Measurements from ENCODE around the gene SRMS.

The SRMS gene

DNA sequence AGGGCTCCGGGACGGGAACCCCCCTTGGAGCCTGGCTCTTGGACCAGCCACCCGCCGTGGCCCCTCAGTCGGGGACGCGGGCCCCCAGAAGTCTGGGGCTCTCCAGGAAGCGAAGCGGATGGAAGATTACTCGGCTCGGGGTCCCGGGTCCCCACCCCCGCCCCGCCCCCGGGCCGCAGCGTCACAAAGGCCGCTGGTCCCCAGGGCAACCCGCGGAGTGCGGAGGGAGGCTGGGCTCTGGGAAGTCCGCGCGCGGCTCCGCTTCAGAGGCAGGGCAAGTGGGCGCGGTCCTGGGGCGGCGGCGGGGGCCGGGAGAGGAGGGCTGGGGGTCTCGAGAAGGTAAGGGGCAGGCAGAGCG, 6.4 kb upstream of the SRMS start, which contains the start of gene FNDC11:
FNDC11 (plus strand) TSS at position 227 of the 358 bp plus-strand sequence. CDS start 1,505 bp downstream, outside the sequence.
- no peak for DNase-seq (ENCODE audit: low spot score)

DNA sequence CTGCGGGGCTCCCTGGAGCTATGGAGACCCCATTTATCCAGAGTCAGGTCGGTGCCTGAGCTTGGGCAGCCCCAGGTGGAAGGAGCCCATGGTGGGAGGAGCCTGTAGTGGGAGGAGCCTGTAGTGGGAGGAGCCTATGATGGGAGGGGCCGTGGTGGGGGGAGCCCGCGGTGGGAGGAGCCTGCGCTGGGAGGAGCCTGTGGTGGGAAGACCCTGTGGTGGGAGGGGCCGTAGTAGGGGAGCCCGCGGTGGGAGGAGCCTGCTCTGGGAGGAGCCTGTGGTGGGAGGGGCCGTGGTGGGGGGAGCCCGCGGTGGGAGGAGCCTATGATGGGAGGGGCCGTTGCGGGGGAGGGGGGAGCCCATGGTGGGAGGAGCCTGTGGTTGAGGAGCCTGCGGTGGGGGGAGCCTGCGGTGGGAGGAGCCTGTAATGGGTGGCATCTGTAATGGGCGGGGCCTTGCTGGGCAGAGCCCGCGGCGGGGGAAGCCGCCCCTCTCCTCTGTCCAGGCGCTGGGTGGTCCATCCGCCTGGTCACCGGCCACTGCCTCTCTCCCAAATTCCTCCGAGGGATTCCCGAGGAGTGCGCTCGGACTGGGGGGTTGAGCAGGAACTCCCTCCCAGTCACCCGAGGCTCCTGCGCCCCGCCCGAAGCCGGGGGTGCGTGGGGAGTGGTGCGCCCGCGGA, 5.8 kb upstream of the SRMS start:
- peak; percentile 70 for DNase-seq (ENCODE audit: low spot score)

DNA sequence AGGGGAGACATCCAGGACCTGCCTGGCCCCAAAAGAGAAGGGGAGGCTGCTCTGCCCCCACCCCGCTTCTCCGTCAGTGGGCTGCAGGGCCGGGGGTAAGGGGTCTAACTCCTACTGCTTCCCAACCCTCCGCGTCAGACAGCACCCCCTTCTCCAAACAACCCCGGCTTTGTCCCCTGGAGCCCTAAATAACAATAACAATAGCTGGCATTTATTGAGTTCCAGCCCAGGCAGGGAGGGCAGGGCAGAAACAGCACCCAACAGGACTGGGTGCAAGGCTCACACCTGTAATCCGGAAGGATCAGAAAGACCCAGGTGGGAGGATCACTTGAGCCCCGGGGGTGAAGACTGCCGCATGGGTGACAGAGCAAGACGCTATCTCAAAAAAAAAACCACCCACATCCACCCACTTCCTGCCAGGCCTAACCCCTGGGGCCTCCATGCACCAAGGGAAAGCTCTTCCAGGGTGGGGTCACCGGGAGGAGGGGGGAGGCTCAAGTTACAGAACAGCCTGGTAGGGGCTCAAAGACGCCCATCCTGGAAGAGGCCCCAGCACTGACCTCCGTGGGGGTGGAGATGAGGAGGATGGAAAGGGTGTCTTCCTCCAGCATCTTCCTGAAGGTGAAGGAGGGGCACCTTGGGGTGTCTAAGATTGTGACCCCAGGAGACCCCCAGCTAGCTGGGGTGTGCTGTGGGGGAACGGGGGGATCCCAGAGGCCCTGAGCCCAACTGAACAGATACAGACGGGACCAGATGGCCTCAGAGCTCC, 5.1 kb upstream of the SRMS start:
- DNase-seq (ENCODE audit: low spot score), result no peak

DNA sequence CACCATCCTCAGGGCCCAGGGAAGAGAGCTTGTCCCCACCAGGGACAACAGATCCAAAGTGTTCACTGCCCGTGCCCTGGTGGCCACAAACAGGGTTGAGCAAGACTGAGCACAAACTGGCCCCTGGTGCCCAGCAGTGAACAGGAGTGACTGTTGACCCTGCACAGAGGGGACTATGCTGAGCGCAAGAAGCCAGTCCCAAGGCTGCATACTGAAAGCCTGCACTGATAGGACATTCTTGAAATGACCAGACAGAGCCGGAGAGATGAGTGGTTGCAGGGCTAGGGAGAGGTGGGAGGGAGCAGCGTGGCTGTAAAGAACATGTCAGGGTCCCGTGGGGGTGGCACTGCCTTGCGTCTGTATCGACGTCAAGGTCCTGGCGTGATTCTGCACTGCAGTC, 3.5 kb upstream of the SRMS start:
- DNase-seq (ENCODE audit: low spot score), result no peak

DNA sequence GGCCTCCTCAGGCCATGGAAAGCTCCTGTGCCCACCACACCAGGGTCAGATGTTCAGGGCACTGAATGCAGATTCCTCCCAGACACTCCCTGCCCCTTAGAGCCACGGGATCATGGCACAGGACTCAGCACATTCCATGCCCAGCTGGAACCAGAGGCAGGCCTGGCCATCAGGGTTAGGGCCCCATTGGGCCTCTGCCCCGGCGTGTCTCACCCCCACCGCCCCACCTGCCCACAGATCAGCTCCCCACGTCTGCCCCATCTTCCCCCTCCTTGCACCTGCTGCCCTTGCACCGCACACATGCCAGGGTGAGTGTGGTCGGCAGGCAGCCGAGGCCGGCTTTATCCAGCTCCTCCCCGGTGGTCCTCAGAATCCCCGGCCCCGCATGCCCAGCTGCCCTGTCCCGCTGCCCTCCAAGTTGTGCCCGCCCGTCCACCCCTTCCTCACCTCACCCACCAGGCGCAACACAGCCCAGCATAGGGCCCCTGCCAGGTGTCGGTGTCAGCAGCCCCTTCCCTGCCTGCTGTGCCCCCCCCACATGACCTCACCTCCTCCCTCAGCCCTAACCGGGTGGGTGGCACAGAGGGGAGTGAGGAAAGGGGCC, 2.2 kb upstream of the SRMS start:
- no peak for DNase-seq (ENCODE audit: low spot score)

DNA sequence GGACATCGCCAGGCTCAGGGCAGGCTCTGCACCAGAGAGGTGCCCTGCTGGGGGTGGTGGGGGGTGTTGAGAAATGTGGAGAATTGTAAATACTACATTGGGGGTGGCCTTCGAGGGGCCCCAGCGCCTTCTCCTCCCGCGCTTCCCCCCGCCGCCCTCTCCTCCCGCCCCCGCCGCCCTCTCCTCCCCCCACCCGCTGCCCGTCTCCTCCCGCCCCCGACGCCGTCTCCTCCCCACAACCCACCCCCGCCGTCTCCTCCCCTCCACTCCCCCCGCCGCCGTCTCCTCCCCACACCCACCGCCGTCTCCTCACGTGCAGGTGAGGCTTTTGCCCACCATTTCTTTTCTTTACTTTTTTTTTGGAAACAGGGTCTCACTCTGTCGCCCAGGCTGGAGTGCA, 1.5 kb upstream of the SRMS start:
- no peak for DNase-seq (ENCODE audit: low spot score)

DNA sequence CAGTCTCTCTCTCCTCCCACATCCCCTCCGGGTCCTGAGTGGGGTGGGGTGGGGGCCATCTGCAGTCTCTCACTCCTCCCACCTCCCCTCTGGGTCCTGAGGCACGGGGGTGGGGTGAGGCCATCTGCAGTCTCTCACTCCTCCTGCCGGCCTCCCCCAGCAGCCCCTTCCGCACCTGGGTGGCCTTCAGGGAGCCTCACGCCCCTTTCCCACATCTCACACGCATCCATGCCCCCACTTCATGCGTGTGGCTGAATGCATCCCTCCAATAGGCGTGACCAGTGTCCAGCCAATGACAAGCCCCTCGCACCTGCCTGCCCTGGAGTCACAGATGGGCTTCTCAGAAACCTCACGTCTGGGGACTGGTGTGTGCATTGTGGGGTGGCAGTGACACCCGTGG, 993 bp upstream of the SRMS start:
- no peak for DNase-seq (ENCODE audit: low spot score)

DNA sequence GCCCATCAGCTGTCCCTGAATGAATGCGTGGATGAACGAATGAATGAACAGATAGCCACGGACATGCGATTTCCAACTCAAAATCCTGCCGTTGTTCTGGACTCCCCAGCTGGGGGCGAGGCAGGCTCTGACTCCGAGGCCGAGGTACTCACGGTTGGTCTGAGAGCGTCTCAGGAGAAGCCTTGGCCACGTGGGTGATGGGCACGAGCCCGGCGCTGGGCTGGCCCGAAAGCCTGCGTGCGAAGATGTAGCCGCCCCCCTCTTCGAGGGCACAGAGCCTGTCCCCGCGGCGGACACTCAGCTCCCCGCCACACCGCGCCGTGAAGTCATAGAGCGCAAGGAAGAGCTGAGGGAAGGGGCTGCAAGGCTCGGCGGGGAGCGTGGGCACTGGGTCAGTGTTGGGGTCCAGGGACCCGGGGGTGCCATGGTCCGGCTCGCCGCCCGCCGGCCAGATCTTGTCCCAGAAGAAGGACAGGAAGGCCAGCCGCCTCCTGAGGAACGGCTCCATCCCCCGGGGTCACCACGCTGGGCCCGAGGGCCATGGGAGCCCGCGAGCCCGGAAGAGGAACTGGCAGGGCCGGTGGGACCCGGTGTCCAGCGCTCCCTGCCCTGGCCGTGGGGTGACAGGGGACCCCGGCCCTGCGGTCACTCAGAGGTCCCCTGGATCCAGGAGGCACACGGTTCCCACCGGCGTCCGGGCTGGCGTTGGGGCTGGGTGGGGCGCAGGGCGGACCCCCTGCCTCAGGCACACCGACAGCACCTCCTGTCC, 409 bp downstream of the SRMS start:
- no peak for DNase-seq (ENCODE audit: low spot score)

DNA sequence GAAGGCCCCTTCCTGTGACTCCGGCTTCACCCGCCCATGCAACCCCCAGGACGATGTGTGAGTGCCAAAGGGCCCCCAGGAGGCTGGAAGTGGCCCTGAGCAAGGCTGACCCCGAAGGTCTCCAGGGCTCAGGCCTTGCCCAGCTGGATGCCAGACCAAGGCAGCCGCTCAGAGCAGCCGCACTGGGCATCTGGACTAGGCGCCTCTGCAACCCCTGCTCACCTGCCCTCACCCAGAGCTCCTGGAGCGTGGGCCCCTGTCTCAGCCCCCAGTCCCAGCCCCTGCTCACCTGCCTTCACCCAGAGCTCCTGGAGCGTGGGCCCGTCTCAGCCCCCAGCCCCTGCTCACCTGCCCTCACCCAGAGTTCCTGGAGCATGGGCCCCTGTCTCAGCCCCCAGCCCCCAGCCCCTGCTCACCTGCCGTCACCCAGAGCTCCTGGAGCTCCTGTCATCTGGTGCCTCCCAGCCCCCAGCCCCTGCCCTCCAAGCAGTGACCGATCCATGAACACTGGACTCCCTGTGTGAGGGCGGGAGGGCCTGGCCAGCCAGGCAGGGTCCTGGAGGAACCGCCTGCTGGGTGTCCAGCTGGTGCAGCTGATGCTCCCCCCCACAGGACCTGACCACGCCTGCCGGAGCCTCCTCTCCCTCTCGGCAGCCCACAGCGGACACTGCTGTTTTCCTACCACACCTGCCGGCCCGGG, 1.1 kb downstream of the SRMS start:
- no peak for DNase-seq (ENCODE audit: low spot score)

DNA sequence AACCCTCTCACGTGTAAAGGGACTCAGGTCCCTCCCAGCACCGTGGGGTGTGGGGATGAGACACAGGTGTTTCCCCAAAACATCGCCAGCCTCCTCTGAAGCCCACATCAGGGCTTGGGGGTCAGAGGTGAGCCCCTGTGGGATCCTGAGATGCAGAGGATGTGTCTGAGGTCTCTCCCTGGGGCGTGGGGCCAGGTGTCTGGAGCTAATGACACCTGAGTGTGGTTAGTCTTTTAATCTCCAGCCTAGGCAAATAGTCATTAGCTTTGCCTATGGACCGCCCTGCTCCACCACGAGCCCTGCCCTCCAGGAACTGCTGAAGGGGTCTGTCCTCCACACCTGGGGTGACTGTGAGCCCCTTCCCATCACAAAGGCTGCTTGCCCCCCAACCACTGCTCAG, 1.7 kb downstream of the SRMS start:
- no peak for DNase-seq (ENCODE audit: low spot score)

DNA sequence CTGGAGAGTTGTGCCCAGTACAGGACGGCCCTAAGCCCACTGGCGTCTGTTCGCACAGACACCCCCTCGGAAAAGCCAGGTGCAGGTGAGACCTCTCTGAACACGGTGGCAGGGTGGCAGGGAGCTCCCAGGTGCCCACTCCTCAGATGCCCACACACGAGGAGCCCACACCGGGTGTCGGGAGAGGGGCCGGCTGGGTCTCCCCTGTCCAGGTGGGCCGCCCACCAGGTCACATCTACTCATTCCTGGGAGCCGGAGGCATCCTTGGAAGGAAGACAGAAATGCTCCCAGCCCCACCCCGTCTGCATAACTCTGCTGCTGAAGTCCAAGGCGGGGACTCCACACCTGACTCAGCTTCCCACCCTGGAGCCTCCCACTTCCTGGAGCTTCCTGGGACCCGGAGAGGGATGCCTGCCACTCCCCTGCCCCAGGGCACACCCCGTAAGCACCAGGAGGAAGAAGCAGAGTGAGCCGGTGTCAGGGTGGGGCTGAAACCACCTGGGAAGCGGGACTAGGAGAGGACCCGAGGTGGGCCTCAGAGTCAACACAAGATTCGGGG, 2.5 kb downstream of the SRMS start:
- no peak for DNase-seq (ENCODE audit: low spot score)

DNA sequence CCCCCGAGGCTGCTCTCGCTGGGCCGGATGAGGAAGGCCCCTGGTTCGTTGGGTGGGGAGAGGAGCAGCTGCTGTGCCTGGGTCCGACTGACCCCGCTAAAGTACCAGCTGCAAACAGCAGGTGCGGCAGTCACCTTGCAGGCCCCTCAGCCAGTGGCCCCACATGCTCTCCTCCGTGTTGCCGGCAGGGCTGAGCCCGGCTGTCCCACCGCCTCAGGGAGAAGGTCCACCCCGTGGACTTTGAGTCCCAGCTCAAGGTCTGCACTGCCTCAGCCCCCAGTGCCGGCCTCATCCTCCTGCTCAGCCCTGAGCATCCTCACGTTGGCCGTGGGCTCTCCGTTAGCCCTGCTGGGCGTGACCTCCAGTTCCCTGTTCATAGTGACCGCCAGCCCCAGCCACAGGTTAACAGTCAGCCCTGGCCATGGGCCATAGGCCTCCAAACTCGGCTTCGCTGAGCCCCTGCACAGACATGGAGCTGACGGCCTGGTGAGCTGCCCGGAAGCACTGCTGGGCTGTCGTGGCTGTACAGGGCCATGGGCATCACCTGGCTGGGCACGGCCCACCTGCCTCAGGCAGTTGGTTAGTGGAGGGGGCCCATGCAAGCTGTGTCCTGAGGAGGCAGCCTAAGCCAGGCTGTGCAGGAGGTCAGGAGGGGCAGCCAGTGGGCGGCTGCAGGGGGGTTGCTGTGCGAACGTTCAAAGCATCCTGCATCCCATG, 3.1 kb downstream of the SRMS start:
- no peak for DNase-seq (ENCODE audit: low spot score)

DNA sequence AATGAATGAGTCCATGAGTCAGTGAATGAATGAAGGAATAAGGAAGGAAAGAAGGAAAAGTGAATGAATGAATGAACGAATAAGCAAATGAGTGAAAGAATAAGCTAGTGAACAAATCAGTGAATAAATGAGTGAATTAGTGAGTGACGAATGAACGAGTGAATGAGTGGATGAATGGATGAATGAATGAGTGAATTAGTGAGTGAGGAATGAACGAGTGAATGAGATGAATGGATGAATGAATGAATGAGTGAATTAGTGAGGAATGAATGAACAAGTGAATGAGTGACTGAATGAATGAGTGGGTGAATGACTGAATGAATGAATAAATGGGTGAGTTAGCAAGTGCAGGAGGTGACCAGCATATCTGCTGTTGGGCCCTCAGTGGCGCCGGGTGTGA, 3.8 kb downstream of the SRMS start:
- DNase-seq (ENCODE audit: low spot score), result no peak

DNA sequence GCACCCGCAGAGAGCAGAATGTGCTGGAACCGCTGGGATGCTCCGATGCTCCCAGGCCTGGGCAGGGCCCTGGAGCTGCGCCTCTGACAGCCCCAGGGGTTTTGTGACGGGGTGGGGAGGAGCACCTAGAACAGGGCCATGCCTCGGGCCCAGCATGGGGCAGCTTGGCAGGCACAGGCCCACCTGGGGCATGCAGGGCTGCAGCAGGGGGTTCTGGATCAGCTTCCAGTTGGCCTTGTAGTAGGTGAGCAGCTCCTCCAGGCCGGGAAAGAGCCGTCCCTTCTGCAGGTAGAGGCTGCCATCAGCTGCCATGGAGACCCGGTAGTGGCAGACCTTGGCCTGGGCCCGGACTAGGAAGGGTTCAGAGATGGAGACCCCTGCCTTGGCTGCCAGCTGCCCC, 4.4 kb downstream of the SRMS start:
- DNase-seq (ENCODE audit: low spot score), result no peak

DNA sequence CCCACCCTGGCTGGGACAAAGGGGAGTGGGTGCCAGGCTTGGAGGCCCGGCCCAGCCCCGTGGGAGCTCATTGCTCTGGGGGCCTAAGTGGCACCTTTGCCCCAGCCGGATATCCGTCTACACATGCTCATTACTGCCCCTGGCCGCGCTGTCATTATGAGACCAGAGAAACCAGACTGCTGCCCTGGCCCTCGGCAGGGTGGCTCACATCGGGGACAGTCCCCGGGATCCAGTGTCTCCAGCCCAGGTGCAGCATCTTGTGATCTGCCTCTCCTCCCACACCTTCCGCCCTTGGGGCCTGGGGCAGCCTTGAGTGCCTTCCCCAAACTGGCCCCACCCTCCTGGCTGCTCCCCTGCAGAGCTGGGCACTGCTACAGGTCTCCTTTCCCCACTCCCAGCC, 4.9 kb downstream of the SRMS start:
- no peak for DNase-seq (ENCODE audit: low spot score)

DNA sequence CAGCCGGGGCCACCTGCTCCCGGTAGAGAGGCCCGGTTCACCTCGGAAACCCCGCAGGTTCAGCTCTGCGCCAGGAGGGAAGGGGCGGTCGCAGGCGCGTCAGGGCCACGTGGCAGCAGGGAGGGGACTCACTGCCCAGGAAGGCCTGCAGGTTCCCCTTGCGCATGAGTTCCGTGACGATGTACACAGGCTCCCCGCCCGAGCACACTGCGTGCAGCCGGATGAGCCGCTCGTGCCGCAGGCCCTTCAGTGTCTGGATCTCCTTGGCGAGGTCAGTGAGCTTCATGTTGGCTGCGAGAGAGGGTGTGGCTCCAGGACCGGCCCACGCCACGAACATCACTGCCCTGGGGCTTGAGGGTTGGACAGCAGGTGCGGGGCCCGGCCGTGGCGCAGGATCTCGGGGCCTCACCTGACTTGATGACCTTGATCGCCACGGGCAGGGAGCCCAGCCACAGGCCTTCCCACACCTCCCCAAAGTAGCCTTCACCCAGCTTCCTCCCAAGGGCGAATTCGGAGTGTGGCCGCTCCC, 5.5 kb downstream of the SRMS start:
- no peak for DNase-seq (ENCODE audit: low spot score)

DNA sequence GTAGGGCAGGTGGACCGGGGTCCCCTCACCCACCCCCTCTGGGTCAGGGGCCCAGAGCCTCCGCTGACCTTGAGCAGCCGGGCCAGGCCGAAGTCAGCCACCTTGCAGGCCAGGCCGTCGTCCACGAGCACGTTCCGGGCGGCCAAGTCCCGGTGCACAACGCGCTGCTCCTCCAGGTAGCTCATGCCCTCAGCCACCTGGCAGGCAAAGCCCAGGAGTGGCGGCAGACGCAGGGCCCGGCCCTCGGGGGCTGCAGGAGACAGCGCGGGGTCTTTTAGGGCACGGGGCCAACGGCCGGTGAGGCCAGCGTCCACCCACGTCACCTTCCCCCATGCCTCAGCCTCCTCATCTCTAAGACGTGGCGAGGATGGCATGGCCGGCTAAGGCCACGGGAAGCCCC, 6.2 kb downstream of the SRMS start:
- DNase-seq (ENCODE audit: low spot score), result no peak

DNA sequence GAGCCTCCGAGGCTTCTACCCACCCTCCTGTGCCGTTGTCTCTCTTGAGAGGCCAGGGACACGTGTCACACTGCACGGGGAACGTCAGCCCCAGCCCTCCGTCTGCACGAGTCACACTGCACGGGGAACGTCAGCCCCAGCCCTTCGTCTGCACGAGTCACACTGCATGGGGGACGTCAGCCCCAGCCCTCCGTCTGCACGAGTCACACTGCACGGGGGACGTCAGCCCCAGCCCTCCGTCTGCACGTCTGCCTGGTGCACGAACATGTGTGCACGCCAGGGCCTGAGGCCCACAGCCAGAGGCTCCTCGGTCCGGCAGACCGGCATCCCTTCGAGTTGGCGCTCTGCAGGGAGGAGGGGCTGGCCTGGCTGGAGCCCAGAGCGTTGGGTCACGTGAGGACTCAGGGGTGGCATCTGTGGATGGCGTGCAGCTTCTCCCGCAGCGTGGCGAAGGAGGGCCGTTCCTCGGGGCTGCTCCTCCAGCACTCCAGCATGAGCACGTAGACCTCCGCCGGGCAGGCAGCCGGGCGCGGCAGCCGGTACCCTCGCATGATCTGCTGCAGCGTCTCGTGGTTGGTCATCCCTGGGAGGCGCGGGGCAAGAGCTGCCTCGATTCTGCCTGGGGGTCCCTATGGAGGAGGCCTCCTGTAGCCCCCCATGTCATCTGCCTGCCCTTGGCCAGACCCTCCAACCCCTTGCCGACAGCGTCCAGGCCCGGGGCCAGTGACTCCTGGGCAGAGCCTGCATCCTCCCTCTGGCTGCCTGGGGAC, 6.9 kb downstream of the SRMS start:
- peak; percentile 72 for DNase-seq (ENCODE audit: low spot score)
